Mesenchymal stem cell (in vitro differentiated cells and primary cell): ENCODE results near the gene DDX11.
"Not testable (repeated sequence)": the region's sequence is repeated elsewhere in the genome, so short reads cannot be mapped to it uniquely, and the experiment has no call there.

Experiments used
- DNase-seq: peaks from one replicate; pipeline ENCODE4 v3.0.0-alpha.2; 2013
- H2AFZ ChIP-seq: one replicate; pipeline ENCODE4 v1.6.1; 2013; ENCODE audit warnings: low read depth, mild to moderate bottlenecking, control low read depth, inconsistent platforms, low read length, moderate library complexity
- H2AK5ac ChIP-seq: 2 replicates; pipeline ENCODE4 v1.6.1; 2013; ENCODE audit warnings: low read length, moderate library complexity, mild to moderate bottlenecking, inconsistent platforms; ENCODE audit not compliant: severe bottlenecking
- H2BK120ac ChIP-seq: one replicate; pipeline ENCODE4 v1.6.1; 2013; ENCODE audit warnings: low read depth, mild to moderate bottlenecking, inconsistent platforms, low read length, moderate library complexity
- H2BK12ac ChIP-seq, 2 experiments: one replicate each; pipeline ENCODE4 v1.6.1; 2013; ENCODE audit warnings: inconsistent platforms in 2 of 2, low read length in 2 of 2, mild to moderate bottlenecking in 2 of 2, moderate library complexity in 2 of 2, control low read depth in 1 of 2
- H2BK15ac ChIP-seq: one replicate; pipeline ENCODE4 v1.6.1; 2013; ENCODE audit warnings: mild to moderate bottlenecking, low read depth, inconsistent platforms; ENCODE audit not compliant: poor library complexity, severe bottlenecking
- H2BK5ac ChIP-seq: 2 replicates; pipeline ENCODE4 v1.6.1; 2013; ENCODE audit warnings: low read depth, mild to moderate bottlenecking, low read length, control low read depth, inconsistent platforms; ENCODE audit not compliant: poor library complexity, severe bottlenecking
- H3K14ac ChIP-seq, 2 experiments: one replicate each; pipeline ENCODE4 v1.6.1; 2013; ENCODE audit warnings: inconsistent platforms in 2 of 2, low read length in 2 of 2, control low read depth in 1 of 2, mild to moderate bottlenecking in 1 of 2, moderate library complexity in 1 of 2
- H3K18ac ChIP-seq, 2 experiments: one replicate each; pipeline ENCODE4 v1.6.1; 2013; ENCODE audit warnings: inconsistent platforms in 2 of 2, low read length in 2 of 2, control low read depth in 1 of 2, low read depth in 1 of 2, mild to moderate bottlenecking in 1 of 2
- H3K23ac ChIP-seq, 2 experiments: one replicate each; pipeline ENCODE4 v1.6.1; 2013; ENCODE audit warnings: inconsistent platforms in 2 of 2, low read length in 2 of 2, mild to moderate bottlenecking in 2 of 2, moderate library complexity in 2 of 2, control low read depth in 1 of 2
- H3K27ac ChIP-seq: 2 replicates; pipeline ENCODE4 v1.5.1; 2013; ENCODE audit warnings: mild to moderate bottlenecking, moderate library complexity, low read length, control low read depth, inconsistent platforms; ENCODE audit not compliant: poor library complexity, severe bottlenecking
- H3K27me3 ChIP-seq, 2 experiments: 2 replicates each; pipeline versions ENCODE4 v1.6.1 to v1.7.0; 2013; ENCODE audit warnings: low read length in 2 of 2, mild to moderate bottlenecking in 2 of 2, moderate library complexity in 2 of 2, control low read depth in 1 of 2, inconsistent platforms in 1 of 2; ENCODE audit not compliant: control insufficient read depth in 1 of 2, insufficient read depth in 1 of 2
- H3K36me3 ChIP-seq, 2 experiments: 2 replicates each; pipeline versions ENCODE4 v1.6.1 to v1.7.0; 2013; ENCODE audit warnings: low read length in 2 of 2, control low read depth in 1 of 2, inconsistent platforms in 1 of 2, low read depth in 1 of 2, mild to moderate bottlenecking in 1 of 2; ENCODE audit not compliant: insufficient read depth in 2 of 2, control insufficient read depth in 1 of 2
- H3K4ac ChIP-seq, 2 experiments: one replicate each; pipeline ENCODE4 v1.6.1; 2013; ENCODE audit warnings: inconsistent platforms in 2 of 2, low read length in 2 of 2, mild to moderate bottlenecking in 2 of 2, moderate library complexity in 2 of 2, control low read depth in 1 of 2, low read depth in 1 of 2
- H3K4me1 ChIP-seq: 2 replicates; pipeline ENCODE4 v1.6.1; 2013; ENCODE audit warnings: low read depth, low read length, control low read depth; ENCODE audit not compliant: control insufficient read depth, insufficient read depth
- H3K4me2 ChIP-seq: 2 replicates; pipeline ENCODE4 v1.6.1; 2013; ENCODE audit warnings: low read length, mild to moderate bottlenecking, inconsistent platforms; ENCODE audit not compliant: poor library complexity, severe bottlenecking
- H3K4me3 ChIP-seq, 2 experiments: 2 replicates each; pipeline versions ENCODE4 v1.5.1 to v1.7.0; 2013; ENCODE audit warnings: low read length in 2 of 2, mild to moderate bottlenecking in 2 of 2, control low read depth in 1 of 2, low read depth in 1 of 2; ENCODE audit not compliant: insufficient read depth in 1 of 2
- H3K79me1 ChIP-seq: replicated peaks from 2 replicates; pipeline ENCODE4 v1.6.1; 2013; ENCODE audit warnings: mild to moderate bottlenecking, control low read depth, low read length, inconsistent platforms; ENCODE audit not compliant: poor library complexity, severe bottlenecking
- H3K9ac ChIP-seq: 2 replicates; pipeline ENCODE4 v1.7.0; 2013; ENCODE audit warnings: mild to moderate bottlenecking, low read length, moderate library complexity
- H3K9me3 ChIP-seq: 2 replicates; pipeline ENCODE4 v1.7.0; 2013; ENCODE audit warnings: mild to moderate bottlenecking, low read length; ENCODE audit not compliant: control insufficient read depth
- H4K8ac ChIP-seq: one replicate; pipeline ENCODE4 v1.6.1; 2013; ENCODE audit warnings: inconsistent platforms, mild to moderate bottlenecking, low read length, moderate library complexity
- H4K91ac ChIP-seq: one replicate; pipeline ENCODE4 v1.6.1; 2013; ENCODE audit warnings: mild to moderate bottlenecking, low read length, inconsistent platforms
- WGBS: methylation state at CpG from one replicate; pipeline ENCODE4 v1.1.7; 2013; ENCODE audit warnings: mixed read lengths; 5-methylcytosine and 5-hydroxymethylcytosine counted together

The DDX11 gene

DNA sequence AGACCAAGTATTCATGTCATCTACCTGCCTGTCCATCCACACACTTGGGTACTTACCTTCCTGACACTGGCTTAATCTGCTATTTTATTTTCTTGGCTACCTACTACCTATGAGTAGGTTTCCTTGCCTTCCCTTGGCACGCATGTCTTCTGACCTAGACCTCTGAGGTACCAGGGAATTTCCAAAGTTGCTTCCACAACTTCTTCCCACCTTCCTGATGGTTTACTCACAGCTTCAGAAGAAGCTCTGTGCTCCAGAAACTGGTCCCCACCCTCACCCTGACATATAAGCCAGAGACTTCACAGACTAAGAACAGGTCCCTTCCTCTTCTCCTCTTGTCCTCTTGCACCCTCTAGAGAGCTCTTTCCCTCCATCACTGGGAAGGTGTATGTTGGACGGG lies 35.7 kb upstream of the DDX11 start:
- Histone ChIP-seq H3K4ac (no peak overlapping the region), H3K79me1 (no peaks in the 10 kb centered on the region), H3K4me3 (no peak overlapping the region), H3K23ac (no peak overlapping the region), H3K18ac (no peak overlapping the region), H3K36me3 (no peaks in the 10 kb centered on the region), H3K27me3 (peaks cover 0 to 21% of the 10 kb centered on the region in 2 experiments), H3K4me1 (peaks cover 18% of the 10 kb centered on the region), H3K9me3 (no peaks in the 10 kb centered on the region), H3K27ac (no peak overlapping the region), H2BK120ac (no peak overlapping the region), H3K4me2 (no peak overlapping the region), H2BK15ac (no peak overlapping the region), H2AFZ (no peak overlapping the region), H2BK5ac (no peak overlapping the region), H4K91ac (no peak overlapping the region), H2AK5ac (no peak overlapping the region), H2BK12ac (no peak overlapping the region), H3K14ac (no peak overlapping the region), H3K9ac (no peak overlapping the region), H4K8ac (no peak overlapping the region)
- WGBS: 85% methylated on average over 2 of the region's 2 CpGs
- no peak for DNase-seq

DNA sequence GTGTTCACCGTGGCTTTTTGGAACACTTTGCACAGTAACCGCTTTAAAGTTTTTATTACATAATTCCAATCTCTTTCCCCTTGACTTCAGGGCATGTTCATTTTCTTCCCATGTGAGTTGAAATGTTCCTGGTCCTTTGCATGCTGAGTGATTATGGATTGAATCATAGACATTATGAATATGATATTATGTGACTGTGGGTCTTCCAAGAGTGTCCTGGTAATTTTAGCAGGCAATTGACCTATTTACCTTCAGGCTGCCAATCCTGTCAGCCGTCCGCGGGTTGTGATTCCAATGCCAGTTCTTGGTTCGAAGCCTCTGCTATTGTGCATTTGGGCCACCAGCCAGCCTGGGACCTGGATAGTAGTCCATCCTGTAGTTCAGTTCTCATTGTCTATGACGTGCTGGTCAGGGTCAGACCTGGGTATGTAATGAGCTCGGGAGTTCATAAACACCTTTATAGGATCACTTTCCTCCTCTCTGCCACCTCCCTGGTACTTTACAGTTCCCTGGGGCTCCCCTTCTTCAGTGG lies 32.6 kb upstream of the DDX11 start:
- Histone ChIP-seq H2BK5ac (no peak overlapping the region), H3K79me1 (no peaks in the 10 kb centered on the region), H4K91ac (no peak overlapping the region), H2BK120ac (no peak overlapping the region), H3K27me3 (peaks cover 0 to 21% of the 10 kb centered on the region in 2 experiments), H3K9ac (no peak overlapping the region), H3K4me3 (no peak overlapping the region), H3K4me1 (peaks cover 6% of the 10 kb centered on the region), H2AFZ (no peak overlapping the region), H3K4ac (no peak overlapping the region), H3K27ac (no peak overlapping the region), H3K23ac (no peak overlapping the region), H3K14ac (no peak overlapping the region), H3K18ac (no peak overlapping the region), H3K9me3 (no peaks in the 10 kb centered on the region), H2BK12ac (no peak overlapping the region), H3K4me2 (no peak overlapping the region), H3K36me3 (no peaks in the 10 kb centered on the region), H2BK15ac (no peak overlapping the region), H2AK5ac (no peak overlapping the region), H4K8ac (no peak overlapping the region)
- no peak for DNase-seq
- 96% methylated on average over 7 of the region's 8 CpGs for WGBS

DNA sequence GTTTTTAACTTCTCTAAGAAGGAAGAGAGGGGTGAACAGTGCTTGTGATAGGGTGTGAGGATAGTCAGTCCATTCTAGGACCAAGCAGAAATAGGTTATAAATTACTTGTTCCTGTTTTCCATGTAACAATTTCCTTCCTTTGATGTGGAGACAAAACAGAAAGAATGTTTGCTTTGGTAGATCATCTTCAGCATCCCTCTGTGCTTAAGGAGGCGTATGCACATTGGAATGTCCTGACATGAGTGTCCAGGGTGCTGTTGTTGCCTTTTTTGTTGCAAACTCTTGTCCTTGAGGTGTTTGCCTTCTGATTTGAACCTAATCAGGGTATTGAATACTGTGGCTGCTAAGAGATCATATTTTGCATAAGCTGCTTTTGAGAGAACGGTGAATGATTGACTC lies 23.5 kb upstream of the DDX11 start:
- H3K27me3 ChIP-seq, H2AFZ ChIP-seq, H3K36me3 ChIP-seq, H4K91ac ChIP-seq, H3K4me1 ChIP-seq, H3K9me3 ChIP-seq, H4K8ac ChIP-seq, H3K4ac ChIP-seq, H3K18ac ChIP-seq, H2AK5ac ChIP-seq, H3K4me3 ChIP-seq, H3K79me1 ChIP-seq, H3K14ac ChIP-seq, H2BK12ac ChIP-seq, H2BK120ac ChIP-seq, H2BK15ac ChIP-seq, H2BK5ac ChIP-seq, H3K23ac ChIP-seq, H3K4me2 ChIP-seq, H3K9ac ChIP-seq: not testable (repeated sequence)
- DNase-seq: peak; percentile 26
- WGBS: 78% methylated on average over 1 of the region's 2 CpGs
- H3K27ac ChIP-seq: peak overlapping the region; percentile 82

DNA sequence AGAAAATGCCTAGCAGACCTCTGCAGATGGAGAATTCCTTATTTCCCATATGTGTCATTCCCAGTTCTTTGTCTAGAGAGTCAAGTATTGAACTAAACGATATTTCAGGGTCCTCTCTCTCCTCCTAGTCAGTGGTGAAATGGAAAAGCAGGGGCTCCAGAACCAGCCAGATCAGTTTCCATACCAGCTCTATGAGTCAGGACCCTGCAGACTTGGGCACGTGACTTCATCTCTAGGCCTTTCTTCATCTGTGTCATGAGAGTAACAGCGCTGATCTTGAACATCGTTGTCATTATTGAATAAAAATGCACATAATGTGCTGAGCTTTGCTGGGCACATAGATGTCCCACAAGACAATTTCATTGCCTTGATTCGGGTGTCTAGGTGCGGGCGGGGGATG lies 23.1 kb upstream of the DDX11 start:
- not testable (repeated sequence) for H3K27me3 ChIP-seq, H2BK15ac ChIP-seq, H4K8ac ChIP-seq, H3K79me1 ChIP-seq, H3K9ac ChIP-seq, H3K4me3 ChIP-seq, H3K23ac ChIP-seq, H3K14ac ChIP-seq, H2BK5ac ChIP-seq, H2BK120ac ChIP-seq, H3K4me1 ChIP-seq, H4K91ac ChIP-seq, H3K4ac ChIP-seq, H3K18ac ChIP-seq, H3K9me3 ChIP-seq, H3K36me3 ChIP-seq, H2BK12ac ChIP-seq, H3K4me2 ChIP-seq, H2AK5ac ChIP-seq, H2AFZ ChIP-seq
- peak; percentile 71 for DNase-seq
- WGBS: 79% methylated on average over 7 of the region's 7 CpGs
- peak overlapping the region; percentile 76 for H3K27ac ChIP-seq
